ENCODE results near the gene AP1S1.
"Not testable (repeated sequence)": the region's sequence is repeated elsewhere in the genome, so short reads cannot be mapped to it uniquely, and the experiment has no call there.

Gene AP1S1

DNA sequence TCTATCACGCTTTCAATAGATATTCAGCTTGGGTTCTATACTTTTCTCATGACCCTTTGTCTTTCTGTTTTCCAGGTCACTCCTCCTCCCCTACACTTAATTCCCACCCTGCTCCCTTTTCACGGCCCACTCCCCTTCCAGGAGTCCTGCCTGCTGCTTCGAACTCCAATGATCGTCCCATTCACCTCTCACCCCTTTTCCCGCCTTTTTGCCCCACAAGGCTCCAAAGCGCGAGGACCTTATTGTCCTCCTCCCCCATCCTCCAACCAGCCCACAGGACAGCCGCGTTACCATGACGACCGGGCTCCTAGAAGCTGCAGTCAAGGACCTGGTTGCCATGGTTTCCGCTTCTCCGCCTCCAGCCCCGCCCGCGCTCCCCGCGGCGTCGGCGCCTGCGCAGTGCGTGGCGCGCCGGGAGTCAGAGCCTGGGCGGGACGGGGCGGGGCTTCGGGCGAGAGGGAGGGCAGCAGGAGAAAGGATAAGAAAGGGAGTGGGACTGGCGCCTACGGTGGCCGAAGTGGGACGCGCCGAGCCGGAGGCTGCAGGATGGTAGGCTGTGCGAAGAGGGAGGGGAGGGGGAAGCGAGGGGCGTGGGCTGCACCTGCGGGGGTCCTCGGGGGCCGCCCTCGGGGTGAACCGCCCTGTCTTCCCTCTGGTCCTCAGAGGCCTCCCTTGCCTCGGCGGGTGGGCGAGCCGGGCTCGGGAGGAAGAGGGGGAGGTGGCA, at the start of gene AP1S1:
Gene AP1S1 (plus strand): TSS at position 508 of the 724 bp plus-strand sequence. CDS start 39 bp downstream, at position 547.
- DNase-seq (ENCODE audit: low spot score), result peak; percentile 99

GRCh38 chr7:101104799-101105198, 49.5 kb upstream of the AP1S1 start:
- no peak for DNase-seq (ENCODE audit: low spot score)

- DNase-seq (ENCODE audit: low spot score), result not testable (repeated sequence)
Observed at GRCh38 chr7:101105248-101105647, 49.0 kb upstream of the AP1S1 start.

- DNase-seq (ENCODE audit: low spot score), result no peak
Observed at GRCh38 chr7:101106386-101106785, 47.9 kb upstream of the AP1S1 start.

- no peak for DNase-seq (ENCODE audit: low spot score)
Observed at GRCh38 chr7:101108330-101108857, 45.9 kb upstream of the AP1S1 start.

DNA sequence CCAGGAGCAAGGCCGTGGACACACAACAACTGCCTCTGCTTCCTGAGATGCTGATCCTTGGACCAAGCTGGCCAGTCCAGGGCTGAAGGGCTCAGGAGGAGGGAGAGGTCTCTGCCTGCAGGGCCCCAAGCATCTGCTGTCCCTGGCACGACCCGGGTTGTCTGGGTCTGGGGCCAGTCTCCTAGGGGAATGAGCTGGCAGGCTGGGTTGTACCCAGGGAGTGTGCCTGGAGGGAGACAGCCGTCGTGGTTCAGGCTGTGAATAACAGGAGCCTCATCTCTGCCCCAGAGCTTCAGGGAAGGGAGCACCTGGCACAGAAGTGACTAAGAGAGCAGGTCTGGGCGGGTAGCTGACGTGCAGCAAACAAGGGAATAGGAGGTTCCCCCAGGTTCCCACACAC, 45.3 kb upstream of the AP1S1 start:
- no peak for DNase-seq (ENCODE audit: low spot score)

DNA sequence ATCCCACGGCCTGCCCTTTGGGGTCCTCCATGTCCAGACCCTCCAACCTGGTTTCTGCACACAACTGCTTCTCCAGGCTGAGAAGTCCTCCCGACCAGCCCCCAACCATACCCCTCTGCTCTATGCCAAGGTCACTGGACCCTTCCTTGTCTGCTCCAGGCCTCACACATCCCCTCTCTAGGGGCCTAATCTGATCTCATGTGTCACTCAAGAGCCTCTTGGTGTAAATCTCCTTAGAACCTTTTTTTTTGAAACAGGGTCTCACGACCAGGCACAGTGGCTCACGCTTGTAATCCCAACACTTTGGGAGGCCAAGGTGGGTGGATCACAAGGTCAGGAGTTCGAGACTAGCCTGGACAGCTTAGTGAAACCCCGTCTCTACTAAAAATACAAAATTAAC, 44.9 kb upstream of the AP1S1 start:
- DNase-seq (ENCODE audit: low spot score), result no peak

DNA sequence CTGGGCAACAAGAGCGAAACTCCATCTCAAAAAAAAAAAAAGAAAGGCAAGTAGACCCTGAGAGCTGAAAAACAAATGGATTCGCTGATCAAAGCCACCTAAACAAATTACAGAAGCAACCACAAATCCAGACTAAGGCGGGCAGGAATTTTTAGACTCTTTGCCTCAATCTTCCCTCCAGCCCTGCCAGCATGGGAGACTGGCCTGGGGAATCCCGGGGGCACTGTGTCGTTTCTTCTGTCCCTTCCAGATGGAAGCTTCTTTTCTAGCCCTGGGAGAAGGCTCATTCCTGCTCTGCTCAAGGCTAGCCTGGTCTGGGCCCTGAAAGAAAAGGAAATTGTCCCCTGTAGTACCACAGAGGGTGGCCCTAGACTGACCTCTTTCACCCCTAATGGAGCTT, 43.0 kb upstream of the AP1S1 start:
- DNase-seq (ENCODE audit: low spot score), result no peak

GRCh38 chr7:101112233-101112632, 42.0 kb upstream of the AP1S1 start:
- DNase-seq (ENCODE audit: low spot score), result no peak

DNA sequence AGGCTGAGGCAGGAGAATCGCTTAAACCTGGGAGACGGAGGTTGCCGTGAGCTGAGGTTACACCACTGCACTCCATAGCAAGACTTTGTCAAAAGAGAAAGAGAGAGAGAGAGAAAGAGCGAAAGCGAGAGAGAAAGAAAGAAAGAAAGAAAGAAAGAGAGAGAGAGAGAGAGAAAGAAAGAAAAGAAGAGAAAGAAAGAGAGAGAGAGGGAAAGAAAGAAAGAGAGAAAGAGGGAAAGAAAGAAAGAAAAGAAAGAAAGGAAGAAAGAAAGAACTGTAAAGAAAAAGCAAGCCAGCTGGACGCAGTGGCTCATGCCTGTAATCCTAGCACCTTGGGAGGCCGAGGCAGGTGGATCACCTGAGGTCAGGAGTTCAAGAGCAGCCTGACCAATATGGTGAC, 41.1 kb upstream of the AP1S1 start:
- DNase-seq (ENCODE audit: low spot score), result not testable (repeated sequence)

GRCh38 chr7:101113836-101114235, 40.4 kb upstream of the AP1S1 start:
- DNase-seq (ENCODE audit: low spot score), result no peak

GRCh38 chr7:101114492-101114891, 39.8 kb upstream of the AP1S1 start:
- DNase-seq (ENCODE audit: low spot score), result no peak

DNA sequence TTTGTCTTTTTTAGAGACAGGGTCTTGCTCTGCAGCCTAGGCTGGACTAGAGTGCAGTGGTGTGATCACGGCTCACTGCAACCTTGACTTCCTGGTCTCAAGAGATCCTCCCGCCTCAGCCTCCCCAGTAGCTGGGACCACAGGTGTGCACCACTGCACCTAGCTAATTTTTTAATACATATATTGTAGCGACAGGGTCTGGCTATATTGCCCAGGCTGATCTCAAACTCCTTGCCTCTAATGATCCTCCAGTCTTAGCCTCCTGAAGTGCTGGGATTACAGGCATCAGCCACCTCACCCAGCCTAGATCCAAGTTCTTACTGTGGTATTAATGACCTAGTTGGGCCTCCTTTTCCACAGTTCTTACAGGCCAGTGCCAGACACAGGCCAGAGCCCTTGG, 39.1 kb upstream of the AP1S1 start:
- DNase-seq (ENCODE audit: low spot score), result no peak

DNA sequence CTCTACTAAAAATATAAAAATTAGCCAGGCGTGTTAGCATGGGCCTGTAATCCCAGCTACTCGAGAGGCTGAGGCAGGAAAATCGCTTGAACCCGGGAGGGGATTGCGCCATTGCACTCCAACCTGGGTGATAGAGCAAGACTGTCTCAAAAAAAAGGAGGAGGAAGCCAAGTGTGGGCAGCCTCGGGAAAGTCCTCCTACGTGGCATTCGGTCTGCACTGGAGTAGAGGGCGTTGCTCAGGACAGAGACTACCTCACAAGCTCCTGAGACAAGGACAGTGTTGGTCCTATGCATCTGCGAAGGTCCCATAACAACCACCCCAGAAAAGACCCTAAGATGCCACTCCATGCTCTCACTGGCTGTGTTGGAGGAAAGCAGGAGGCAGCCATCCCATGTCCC, 37.4 kb upstream of the AP1S1 start:
- no peak for DNase-seq (ENCODE audit: low spot score)

DNA sequence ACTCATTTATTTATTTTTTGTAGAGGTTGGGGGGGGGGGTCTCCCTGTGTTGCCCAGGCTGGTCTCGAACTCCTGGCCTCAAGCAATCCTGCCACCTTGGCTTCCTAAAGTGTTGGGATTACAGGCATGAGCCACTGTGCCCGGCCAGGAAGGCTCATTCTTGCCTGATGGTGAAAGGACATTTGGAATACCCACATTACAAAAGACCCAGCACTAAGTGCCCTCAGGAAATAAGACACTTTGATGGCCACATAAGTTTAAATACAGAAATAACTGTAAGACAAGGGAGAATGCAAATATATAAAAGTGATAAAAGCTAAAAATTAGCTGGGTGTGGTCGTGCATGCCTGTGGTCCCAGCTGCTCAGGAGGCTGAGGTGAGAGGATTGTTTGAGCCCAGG, 35.4 kb upstream of the AP1S1 start:
- DNase-seq (ENCODE audit: low spot score), result no peak

DNA sequence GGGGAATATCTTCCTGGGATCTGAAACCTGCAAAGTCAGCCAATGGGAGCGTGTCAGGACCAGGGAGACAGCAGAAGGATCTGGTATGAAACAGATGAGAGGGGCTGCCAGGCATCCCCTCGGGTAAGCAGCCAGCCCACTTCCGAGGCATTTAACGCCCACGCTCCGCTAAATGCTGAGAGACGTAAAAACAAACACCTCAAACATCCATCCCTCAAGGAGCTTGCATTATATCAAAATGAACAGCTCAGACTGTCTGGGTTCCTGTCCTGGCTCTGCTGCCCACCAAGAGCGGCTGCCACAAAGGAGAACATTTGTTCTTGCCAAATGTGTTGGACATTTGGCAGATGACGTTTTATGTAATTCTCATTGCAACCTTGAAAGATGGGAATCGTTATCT, 34.4 kb upstream of the AP1S1 start:
- DNase-seq (ENCODE audit: low spot score), result no peak

DNA sequence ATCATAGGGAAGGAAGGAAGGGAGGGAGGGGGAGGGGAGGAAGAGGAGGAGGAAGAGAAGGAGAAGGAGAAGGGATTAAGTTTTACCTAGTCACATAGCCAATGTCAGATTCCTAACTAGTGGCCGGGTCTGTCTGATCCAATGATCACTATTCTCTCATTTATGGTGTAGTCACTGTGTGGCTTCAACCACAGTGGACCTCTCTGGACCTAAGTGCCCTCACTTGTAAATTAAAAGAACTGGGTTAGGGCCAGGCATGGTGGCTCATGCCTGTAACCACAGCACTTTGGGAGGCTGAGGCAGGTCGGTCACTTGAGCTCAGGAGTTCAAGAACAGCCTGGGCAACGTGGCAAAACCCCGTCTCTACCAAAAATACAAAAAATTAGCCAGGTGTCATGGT, 34.0 kb upstream of the AP1S1 start:
- DNase-seq (ENCODE audit: low spot score), result no peak

DNA sequence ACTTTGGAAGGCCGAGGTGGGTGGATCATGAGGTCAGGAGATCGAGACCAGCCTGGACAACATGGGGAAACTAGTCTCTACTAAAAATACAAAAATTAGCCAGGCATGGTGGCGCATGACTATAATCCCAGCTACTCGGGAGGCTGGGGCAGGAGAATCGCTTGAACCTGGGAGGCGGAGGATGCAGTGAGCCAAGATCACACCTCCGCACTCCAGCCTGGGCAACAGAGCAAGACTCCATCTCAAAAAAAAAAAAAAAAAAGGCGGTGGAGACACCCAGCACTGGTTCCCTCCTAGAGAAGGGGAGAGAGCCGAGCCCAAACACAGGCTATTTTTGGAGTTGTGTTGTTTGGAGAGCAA, 32.7 kb upstream of the AP1S1 start:
- DNase-seq (ENCODE audit: low spot score), result not testable (repeated sequence)

- peak; percentile 63 for DNase-seq (ENCODE audit: low spot score)
Observed at GRCh38 chr7:101121991-101122932, 32.0 kb upstream of the AP1S1 start.

DNA sequence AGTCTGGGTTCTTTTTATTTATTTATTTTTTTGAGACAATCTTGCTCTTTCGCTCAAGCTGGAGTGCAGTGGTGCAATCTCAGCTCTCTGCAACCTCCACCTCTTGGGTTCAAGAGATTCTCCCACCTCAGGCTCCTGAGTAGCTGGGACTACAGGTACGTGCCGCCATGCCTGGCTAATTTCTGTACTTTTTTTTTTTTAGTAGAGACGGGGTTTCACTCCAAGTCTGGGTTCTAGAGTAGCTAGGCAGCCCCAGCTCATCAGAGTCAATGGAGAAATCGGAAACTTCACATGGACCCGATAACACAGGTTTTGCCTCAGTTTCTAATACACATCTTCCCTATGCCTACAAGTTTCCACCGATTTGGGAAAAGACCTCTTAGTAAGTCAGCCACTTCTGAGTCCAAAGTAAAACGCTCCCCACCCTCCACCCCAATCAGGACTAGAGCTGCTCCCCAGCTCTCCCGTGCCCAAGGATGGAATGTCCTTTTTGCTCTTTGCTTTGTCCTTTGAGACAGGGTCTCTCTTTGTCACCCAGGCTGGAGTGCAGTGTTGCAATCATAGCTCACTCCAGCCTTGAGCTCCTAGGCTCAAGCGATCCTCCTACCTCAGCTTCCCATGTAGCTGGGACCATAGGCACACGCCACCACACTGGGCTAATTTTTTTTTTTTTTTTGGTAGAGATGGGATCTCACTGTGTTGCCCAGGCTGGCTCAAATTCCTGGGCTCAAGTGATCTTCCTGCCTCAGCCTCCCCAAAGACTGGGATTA, 31.2 kb upstream of the AP1S1 start:
- no peak for DNase-seq (ENCODE audit: low spot score)

GRCh38 chr7:101123703-101124068, 30.6 kb upstream of the AP1S1 start:
- no peak for DNase-seq (ENCODE audit: low spot score)

- no peak for DNase-seq (ENCODE audit: low spot score)
Observed at GRCh38 chr7:101124376-101125056, 29.8 kb upstream of the AP1S1 start.
